WTC11 (cell line): ENCODE measurements around the gene TMEM151A.

Experiments used
- AFF4 ChIP-seq: sonication (generic); formaldehyde crosslinking; IDR thresholded peaks from 2 replicates; pipeline ENCODE4 v1.8.1; 2023; ENCODE audit warnings: mild to moderate bottlenecking, missing genetic modification reagents, borderline replicate concordance
- CBFB ChIP-seq: sonication (generic); formaldehyde crosslinking; IDR thresholded peaks from 2 replicates; pipeline ENCODE4 v1.8.1; 2022; ENCODE audit warnings: mild to moderate bottlenecking, low read depth, missing genetic modification reagents
- CTCF ChIP-seq: fragments of 200-600 bp; IDR thresholded peaks from 2 replicates; pipeline ENCODE4 v1.8.0; 2022; ENCODE audit warnings: antibody characterized with exemption
- E2F1 ChIP-seq: sonication (generic); formaldehyde crosslinking; IDR thresholded peaks from 2 replicates; pipeline ENCODE4 v1.8.0; 2022; ENCODE audit warnings: mild to moderate bottlenecking, missing genetic modification reagents
- HMGA2 ChIP-seq: fragments of 250-450 bp; sonication (Bioruptor Pico); IDR thresholded peaks from 2 replicates; pipeline ENCODE4 v1.4.0; 2021; ENCODE audit warnings: mild to moderate bottlenecking, moderate library complexity
- MAX ChIP-seq: sonication (generic); formaldehyde crosslinking; IDR thresholded peaks from 2 replicates; pipeline ENCODE4 v1.8.0; 2022; ENCODE audit warnings: mild to moderate bottlenecking, missing genetic modification reagents
- NFE2L1 ChIP-seq: sonication (generic); formaldehyde crosslinking; IDR thresholded peaks from 2 replicates; pipeline ENCODE4 v1.8.1; 2023; ENCODE audit warnings: missing genetic modification reagents
- NR3C1 ChIP-seq: sonication (generic); formaldehyde crosslinking; conservative IDR thresholded peaks from 2 replicates; pipeline ENCODE4 v1.8.1; 2023; ENCODE audit warnings: low read depth, mild to moderate bottlenecking, missing genetic modification reagents
- STAT6 ChIP-seq: sonication (generic); formaldehyde crosslinking; conservative IDR thresholded peaks from 2 replicates; pipeline ENCODE4 v1.8.1; 2023; ENCODE audit warnings: mild to moderate bottlenecking, low read depth, missing genetic modification reagents, moderate library complexity
- TCF7 ChIP-seq: sonication (generic); formaldehyde crosslinking; IDR thresholded peaks from 2 replicates; pipeline ENCODE4 v1.8.0; 2022; ENCODE audit warnings: mild to moderate bottlenecking, low read depth, missing genetic modification reagents, moderate library complexity
- ZNF512 ChIP-seq: sonication (generic); formaldehyde crosslinking; IDR thresholded peaks from 2 replicates; pipeline ENCODE4 v1.8.1; 2022; ENCODE audit warnings: missing genetic modification reagents, borderline replicate concordance

GRCh38 chr11:66259225-66259624, 32.5 kb upstream of the TMEM151A start:
- TF ChIP-seq CTCF, result no peak
- TF ChIP-seq MAX (CRISPR knock-in tag), result no peak
- TF ChIP-seq TCF7, result no peak
- no peak for TF ChIP-seq CBFB (CRISPR knock-in tag)
- TF ChIP-seq AFF4, result no peak
- no peak for TF ChIP-seq STAT6 (CRISPR knock-in tag)
- TF ChIP-seq E2F1 (CRISPR knock-in tag), result no peak
- no peak for TF ChIP-seq NFE2L1 (CRISPR knock-in tag)
- no peak for TF ChIP-seq NR3C1 (CRISPR knock-in tag)
- TF ChIP-seq HMGA2 (CRISPR knock-in tag), result no peak
- TF ChIP-seq ZNF512, result no peak
